Activated T-helper 1 cell treated with anti-CD3 and anti-CD28 coated beads, Interleukin-12 subunit alpha, Interleukin-12 subunit beta, Interleukin-2, Interleukin-4 antibody, amounts not matched to agents 30 ng/mL and 10 ng/mL and 1 ng/mL, durations not matched to agents 14 hours and 24 hours and 36 hours (primary cell): Measurements from ENCODE around the gene BACH1. TPM values are rescaled to one million over a fixed set of nuclear protein-coding genes. Genes with fewer than 3 reads are reported as not detected.
"Not testable (repeated sequence)": the region's sequence is repeated elsewhere in the genome, so short reads cannot be mapped to it uniquely, and the experiment has no call there.

Experiments
- DNase-seq: peaks from one replicate; pipeline ENCODE4 v3.0.0; 2021; ENCODE audit warnings: low spot score
- H3K27ac Mint-ChIP-seq: one replicate; pipeline ENCODE4 v1.8.0; 2021; ENCODE audit warnings: mild to moderate bottlenecking, mixed read lengths
- H3K27me3 Mint-ChIP-seq: one replicate; pipeline ENCODE4 v1.8.0; 2022; ENCODE audit warnings: mild to moderate bottlenecking, moderate library complexity, mixed read lengths; ENCODE audit not compliant: insufficient read depth
- H3K36me3 Mint-ChIP-seq: one replicate; pipeline ENCODE4 v1.8.0; 2021; ENCODE audit warnings: low read depth, mixed read lengths
- H3K4me1 Mint-ChIP-seq: one replicate; pipeline ENCODE4 v1.8.0; 2021; ENCODE audit warnings: low read depth, mixed read lengths
- H3K4me3 Mint-ChIP-seq: one replicate; pipeline ENCODE4 v1.8.0; 2021; ENCODE audit warnings: mild to moderate bottlenecking, moderate library complexity, mixed read lengths
- H3K9me3 Mint-ChIP-seq: one replicate; pipeline ENCODE4 v1.8.0; 2021; ENCODE audit warnings: mixed read lengths
- intact Hi-C: fragments of 100-400 bp; cut with micrococcal nuclease; formaldehyde crosslinking; loops from one replicate; pipeline ENCODE4 v1.15.1; 2024
- total RNA-seq: library from RNA; stranded (reverse); gene quantifications from 2 replicates; pipeline ENCODE4 v1.2.3, GENCODE V29; 2022

The BACH1 gene
- total RNA-seq, 1 donor from 2014 or later = 22.7 TPM

GRCh38 chr21:29343519-29343918 is 44.8 kb downstream of the BACH1 start:
- no peak for DNase-seq
- Mint-ChIP-seq H3K27me3 (no peaks in the 10 kb centered on the region), H3K4me1 (peaks cover 32% of the 10 kb centered on the region), H3K36me3 (peaks cover 21% of the 10 kb centered on the region), H3K9me3 (no peaks in the 10 kb centered on the region), H3K27ac (no peak overlapping the region), H3K4me3 (no peak overlapping the region)
- intact Hi-C loops = no loop called here

GRCh38 chr21:29346281-29346680 is 47.6 kb downstream of the BACH1 start:
- H3K9me3 Mint-ChIP-seq = no peaks in the 10 kb centered on the region
- intact Hi-C loops = loop anchor here (5.0 kb wide), 1 partner anchor 274 kb away; the partner anchor contains the start of gene CCT8
- no peak for DNase-seq
- peaks cover 16% of the 10 kb centered on the region for H3K36me3 Mint-ChIP-seq
- no peaks in the 10 kb centered on the region for H3K27me3 Mint-ChIP-seq
- H3K4me1 Mint-ChIP-seq = peaks cover 34% of the 10 kb centered on the region
- H3K27ac Mint-ChIP-seq = no peak overlapping the region
- H3K4me3 Mint-ChIP-seq = no peak overlapping the region

GRCh38 chr21:29346771-29347170 is 48.0 kb downstream of the BACH1 start:
- H3K27ac Mint-ChIP-seq = peak overlapping the region; percentile 42
- no peaks in the 10 kb centered on the region for H3K9me3 Mint-ChIP-seq
- peaks cover 17% of the 10 kb centered on the region for H3K36me3 Mint-ChIP-seq
- no peak for DNase-seq
- H3K27me3 Mint-ChIP-seq = no peaks in the 10 kb centered on the region
- H3K4me1 Mint-ChIP-seq = peaks cover 34% of the 10 kb centered on the region
- no peak overlapping the region for H3K4me3 Mint-ChIP-seq
- intact Hi-C loops = loop anchor here (5.0 kb wide), 1 partner anchor 274 kb away; the partner anchor contains the start of gene CCT8

- Mint-ChIP-seq H3K27ac (no peak overlapping the region), H3K4me3 (no peak overlapping the region), H3K36me3 (peaks cover 13% of the 10 kb centered on the region), H3K9me3 (no peaks in the 10 kb centered on the region), H3K27me3 (no peaks in the 10 kb centered on the region), H3K4me1 (peaks cover 30% of the 10 kb centered on the region)
- no peak for DNase-seq
- intact Hi-C loops = loop anchor here (5.0 kb wide), 1 partner anchor 275 kb away; the partner anchor contains the start of gene CCT8
Measured at GRCh38 chr21:29347274-29347681, 48.6 kb downstream of the BACH1 start.

GRCh38 chr21:29349702-29350101 is 51.0 kb downstream of the BACH1 start:
- DNase-seq = no peak
- H3K4me1 Mint-ChIP-seq = peaks cover 21% of the 10 kb centered on the region
- H3K27me3 Mint-ChIP-seq = no peaks in the 10 kb centered on the region
- no peak overlapping the region for H3K4me3 Mint-ChIP-seq
- H3K27ac Mint-ChIP-seq = no peak overlapping the region
- H3K9me3 Mint-ChIP-seq = peaks cover 13% of the 10 kb centered on the region
- intact Hi-C loops = loop anchor here (5.0 kb wide), 1 partner anchor 277 kb away; the partner anchor contains the start of gene CCT8
- peaks cover 21% of the 10 kb centered on the region for H3K36me3 Mint-ChIP-seq

GRCh38 chr21:29350246-29350779 is 51.6 kb downstream of the BACH1 start:
- Mint-ChIP-seq H3K4me3 (no peak overlapping the region), H3K9me3 (peaks cover 16% of the 10 kb centered on the region), H3K27ac (peak overlapping the region; percentile 23), H3K36me3 (peaks cover 22% of the 10 kb centered on the region), H3K27me3 (no peaks in the 10 kb centered on the region), H3K4me1 (peaks cover 21% of the 10 kb centered on the region)
- intact Hi-C loops = no loop called here
- DNase-seq = no peak

- Mint-ChIP-seq H3K4me3 (no peak overlapping the region), H3K27ac (no peak overlapping the region), H3K36me3 (peaks cover 22% of the 10 kb centered on the region), H3K4me1 (peaks cover 21% of the 10 kb centered on the region), H3K27me3 (no peaks in the 10 kb centered on the region), H3K9me3 (peaks cover 23% of the 10 kb centered on the region)
- intact Hi-C loops = no loop called here
- no peak for DNase-seq
Measured at GRCh38 chr21:29351691-29352090, 53.0 kb downstream of the BACH1 start.

- peaks cover 23% of the 10 kb centered on the region for H3K36me3 Mint-ChIP-seq
- H3K9me3 Mint-ChIP-seq = peaks cover 23% of the 10 kb centered on the region
- H3K4me1 Mint-ChIP-seq, H3K4me3 Mint-ChIP-seq, H3K27ac Mint-ChIP-seq, DNase-seq, H3K27me3 Mint-ChIP-seq, intact Hi-C loops: not testable (repeated sequence)
Measured at GRCh38 chr21:29355043-29355710, 56.5 kb downstream of the BACH1 start.

- H3K27ac Mint-ChIP-seq, H3K4me1 Mint-ChIP-seq, H3K27me3 Mint-ChIP-seq, DNase-seq, H3K4me3 Mint-ChIP-seq, intact Hi-C loops: not testable (repeated sequence)
- peaks cover 23% of the 10 kb centered on the region for H3K9me3 Mint-ChIP-seq
- H3K36me3 Mint-ChIP-seq = peaks cover 23% of the 10 kb centered on the region
Measured at GRCh38 chr21:29356291-29356690, 57.6 kb downstream of the BACH1 start.

- DNase-seq, H3K27ac Mint-ChIP-seq, H3K4me1 Mint-ChIP-seq, intact Hi-C loops, H3K27me3 Mint-ChIP-seq, H3K4me3 Mint-ChIP-seq: not testable (repeated sequence)
- Mint-ChIP-seq H3K9me3 (peaks cover 23% of the 10 kb centered on the region), H3K36me3 (peaks cover 24% of the 10 kb centered on the region)
Measured at GRCh38 chr21:29356810-29357209, 58.1 kb downstream of the BACH1 start.

GRCh38 chr21:29359718-29360117 is 61.0 kb downstream of the BACH1 start:
- H3K36me3 Mint-ChIP-seq = peaks cover 10% of the 10 kb centered on the region
- DNase-seq = no peak
- intact Hi-C loops = no loop called here

GRCh38 chr21:29360799-29361765 is 62.4 kb downstream of the BACH1 start:
- Mint-ChIP-seq H3K9me3 (no peaks in the 10 kb centered on the region), H3K27me3 (no peaks in the 10 kb centered on the region), H3K4me1 (no peaks in the 10 kb centered on the region), H3K4me3 (no peak overlapping the region), H3K27ac (no peak overlapping the region), H3K36me3 (peaks cover 9% of the 10 kb centered on the region)
- intact Hi-C loops = no loop called here
- no peak for DNase-seq

More at GRCh38 chr21:29359718-29360117, 61.0 kb downstream of the BACH1 start:
- Mint-ChIP-seq H3K27ac (no peak overlapping the region), H3K4me1 (no peaks in the 10 kb centered on the region), H3K9me3 (peaks cover 10% of the 10 kb centered on the region), H3K4me3 (no peak overlapping the region), H3K27me3 (no peaks in the 10 kb centered on the region)
